Hematopoietic multipotent progenitor cell treated with erythropoietin and hydrocortisone succinate and interleukin-3 and kit ligand, for 8 days (in vitro differentiated cells): ENCODE data around the gene WFDC1.

Experiments
- DNase-seq: peaks from one replicate; pipeline ENCODE4 v3.0.0-alpha.2; 2015

Gene WFDC1

DNA sequence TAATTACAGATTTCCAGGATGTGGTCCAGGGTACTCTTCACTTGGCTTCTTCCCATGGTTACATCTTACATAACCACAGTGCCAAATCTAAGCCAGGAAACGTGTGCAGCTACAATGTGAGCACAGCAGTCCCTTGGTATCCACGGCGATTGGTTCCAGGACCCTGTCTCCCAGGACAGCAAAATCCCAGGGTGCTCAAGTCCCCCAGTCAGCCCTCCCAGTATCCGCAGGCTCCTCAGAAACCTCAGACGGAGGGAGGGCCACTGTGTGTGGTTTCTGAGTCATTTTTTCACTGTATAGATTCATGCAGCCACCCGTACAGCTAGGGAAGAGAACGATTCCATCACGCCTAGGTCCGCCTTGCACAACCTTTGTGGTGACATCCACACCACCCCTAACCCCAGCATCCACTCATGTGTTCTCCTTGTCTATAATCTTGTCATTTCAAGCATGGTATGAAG lies 62.5 kb downstream of the WFDC1 start:
- DNase-seq = no peak

GRCh38 chr16:84358601-84359295 lies 64.1 kb downstream of the WFDC1 start:
- DNase-seq = no peak

DNA sequence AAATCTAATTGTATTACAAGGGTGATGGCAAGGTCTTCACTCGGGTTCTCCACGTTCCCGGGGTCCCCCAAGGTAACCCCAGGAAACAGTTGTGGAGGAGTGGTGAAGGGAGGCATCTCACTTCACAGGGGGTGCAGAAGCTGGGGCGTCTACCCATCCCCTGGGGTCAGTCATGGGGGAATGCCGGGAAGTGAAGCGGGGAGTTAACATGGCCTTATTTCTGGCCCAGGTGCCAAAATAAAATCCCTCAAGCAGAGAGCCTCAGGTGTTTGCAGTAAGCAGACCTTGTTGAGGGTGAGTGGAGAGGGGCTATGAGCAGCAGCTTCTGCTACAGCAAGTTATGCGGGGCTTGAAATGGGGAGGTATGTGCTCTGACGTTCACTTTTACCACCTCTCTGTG lies 64.6 kb downstream of the WFDC1 start:
- DNase-seq = no peak

DNA sequence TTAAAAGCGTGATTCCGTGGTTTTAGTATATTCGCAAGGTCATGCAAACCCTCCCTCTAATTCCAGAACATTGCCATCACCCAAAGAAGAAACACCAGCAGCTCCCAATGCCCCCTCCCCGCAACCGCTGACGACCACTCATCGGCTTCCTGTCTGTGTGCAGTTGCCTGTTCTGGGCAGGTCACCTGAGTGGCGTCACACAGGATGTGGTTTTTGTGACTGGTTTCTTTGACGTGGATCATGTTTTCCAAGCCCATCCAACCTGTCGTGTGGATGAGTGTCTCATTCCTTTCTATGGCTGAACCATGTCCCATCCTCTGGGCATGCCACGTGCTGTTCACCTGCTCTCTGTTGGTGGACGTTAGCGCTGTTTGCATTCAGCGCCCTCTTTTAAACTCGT lies 65.5 kb downstream of the WFDC1 start:
- no peak for DNase-seq

DNA sequence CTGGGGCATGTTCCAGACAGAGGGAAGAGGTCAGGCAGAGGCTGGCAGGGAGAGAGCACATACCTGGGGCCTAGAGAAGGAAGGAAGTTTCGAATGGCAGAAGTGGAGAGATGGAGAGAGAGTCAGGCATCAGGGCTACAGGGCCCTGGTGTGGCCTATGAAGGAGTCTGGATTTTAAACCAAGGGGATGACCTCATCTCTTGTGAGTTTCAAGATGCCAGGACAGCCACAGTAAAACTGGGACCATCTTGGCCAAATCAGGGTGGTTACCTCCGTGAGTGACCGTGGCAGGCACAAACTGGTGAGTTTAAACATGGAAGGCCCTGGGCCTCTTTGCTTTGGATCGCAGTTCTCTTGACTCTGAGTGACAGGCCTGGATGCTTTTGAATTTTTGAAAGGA lies 66.1 kb downstream of the WFDC1 start:
- DNase-seq = no peak

DNA sequence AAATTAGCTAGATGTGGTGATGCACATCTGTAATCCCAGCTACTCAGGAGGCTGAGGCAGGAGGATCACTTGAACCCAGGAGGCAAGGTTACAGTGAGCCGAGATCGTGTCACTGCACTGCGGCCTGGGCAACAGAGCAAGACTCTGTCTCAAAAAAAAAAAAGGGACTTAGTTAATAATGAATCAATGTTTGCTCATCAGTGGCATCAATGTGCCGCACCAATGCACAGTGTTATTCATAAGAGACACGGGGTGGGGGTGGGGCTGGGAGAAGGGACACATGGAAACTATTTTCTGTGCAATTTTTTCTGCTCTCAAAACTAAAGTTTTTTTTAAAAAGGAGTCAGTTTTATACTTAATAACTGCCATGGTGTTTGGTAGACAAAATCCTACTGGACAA lies 66.9 kb downstream of the WFDC1 start:
- no peak for DNase-seq

GRCh38 chr16:84362471-84362941 lies 67.8 kb downstream of the WFDC1 start:
- DNase-seq = no peak

- no peak for DNase-seq
Observed at GRCh38 chr16:84366208-84366607, 71.5 kb downstream of the WFDC1 start.

GRCh38 chr16:84367297-84367680 lies 72.6 kb downstream of the WFDC1 start:
- no peak for DNase-seq

DNA sequence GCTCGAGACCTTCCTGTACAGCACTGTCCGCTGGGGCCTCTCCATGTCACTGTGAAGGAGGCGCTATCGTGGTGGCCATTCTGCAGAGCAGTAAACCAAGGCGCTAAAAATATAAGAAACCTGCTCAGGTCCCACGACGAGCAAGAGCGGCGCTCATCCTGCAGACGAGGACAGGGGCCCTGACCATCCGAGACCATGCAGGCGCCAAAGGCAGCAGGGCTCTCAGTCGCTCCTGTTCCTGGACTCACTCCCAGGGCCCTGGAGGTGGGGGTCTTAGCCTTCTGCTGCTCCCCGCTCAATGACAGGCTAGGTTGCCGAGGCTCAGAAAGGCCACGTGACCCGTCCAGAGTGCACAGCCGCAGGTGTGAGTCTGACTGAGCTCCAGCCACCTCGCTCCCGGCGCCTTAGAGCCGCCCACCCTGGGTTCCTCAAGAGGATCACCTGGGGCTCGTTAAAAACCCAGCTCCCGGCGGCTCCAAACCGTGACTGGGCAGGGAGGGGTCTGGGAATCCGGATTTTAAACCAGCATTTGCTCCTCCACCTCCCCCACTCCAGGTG lies 73.2 kb downstream of the WFDC1 start:
- DNase-seq = no peak

- no peak for DNase-seq
Observed at GRCh38 chr16:84368308-84368996, 73.8 kb downstream of the WFDC1 start, which contains the start of gene ATP2C2. Gene ATP2C2, plus strand, starts transcription at chr16:84368538. Its CDS starts 78 bp downstream, at chr16:84368616.

GRCh38 chr16:84369105-84369504 lies 74.4 kb downstream of the WFDC1 start:
- no peak for DNase-seq

GRCh38 chr16:84369938-84370627 lies 75.4 kb downstream of the WFDC1 start:
- no peak for DNase-seq

DNA sequence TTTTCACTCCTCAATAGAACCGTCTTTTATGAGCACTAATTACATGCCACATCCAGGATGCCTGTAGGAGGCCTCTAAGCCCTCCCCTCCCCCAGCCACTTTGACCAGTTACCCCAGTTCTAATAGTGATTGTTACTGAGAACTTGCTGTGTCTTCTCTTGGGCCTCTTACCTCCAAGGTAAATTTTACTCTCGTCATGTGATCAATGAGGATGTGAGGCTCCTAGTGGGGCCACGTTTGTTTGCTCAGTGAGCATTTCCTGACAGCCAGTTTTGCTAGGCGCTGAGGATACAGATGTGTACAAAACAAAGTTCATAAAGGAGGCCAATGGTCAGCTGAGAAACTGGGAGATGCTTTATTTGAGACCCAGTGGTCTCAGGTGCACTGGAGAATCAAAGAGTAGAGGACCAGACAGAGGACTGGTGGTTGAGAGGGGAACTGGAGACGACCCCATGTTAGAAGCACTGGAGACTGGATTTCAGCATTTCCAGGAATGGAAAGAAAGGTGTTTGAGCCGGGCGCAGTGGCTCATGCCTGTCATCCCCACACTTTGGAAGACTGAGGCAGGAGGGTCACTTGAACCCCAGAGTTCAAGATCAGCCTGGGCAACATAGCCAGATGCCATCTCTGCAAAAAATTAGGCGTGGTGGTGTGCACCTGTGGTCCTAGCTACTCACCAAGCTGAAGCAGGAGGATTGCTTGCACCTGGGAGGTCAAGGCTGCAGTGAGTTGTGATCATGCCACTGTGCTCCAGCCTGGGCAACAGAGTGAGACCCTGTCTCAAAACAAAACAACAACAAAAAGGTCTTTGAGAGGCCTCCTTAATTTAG lies 76.3 kb downstream of the WFDC1 start:
- no peak for DNase-seq

DNA sequence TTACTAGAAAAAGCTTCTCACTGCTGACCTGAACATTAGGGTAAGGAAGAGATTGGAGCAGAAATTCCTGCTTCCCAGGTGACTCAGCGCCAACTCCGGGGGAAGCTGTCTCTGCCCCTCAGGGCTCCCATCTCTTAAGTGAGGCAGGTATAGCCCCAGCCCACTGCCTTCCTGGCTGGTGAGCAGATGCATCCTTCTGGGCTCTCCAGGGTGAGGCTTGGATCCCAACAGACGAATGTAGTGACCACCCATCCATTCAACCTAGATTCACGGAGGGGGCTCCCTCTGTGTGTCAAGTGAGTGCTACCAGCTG lies 76.8 kb downstream of the WFDC1 start:
- DNase-seq = no peak

GRCh38 chr16:84373907-84374489 lies 79.3 kb downstream of the WFDC1 start:
- DNase-seq = no peak

DNA sequence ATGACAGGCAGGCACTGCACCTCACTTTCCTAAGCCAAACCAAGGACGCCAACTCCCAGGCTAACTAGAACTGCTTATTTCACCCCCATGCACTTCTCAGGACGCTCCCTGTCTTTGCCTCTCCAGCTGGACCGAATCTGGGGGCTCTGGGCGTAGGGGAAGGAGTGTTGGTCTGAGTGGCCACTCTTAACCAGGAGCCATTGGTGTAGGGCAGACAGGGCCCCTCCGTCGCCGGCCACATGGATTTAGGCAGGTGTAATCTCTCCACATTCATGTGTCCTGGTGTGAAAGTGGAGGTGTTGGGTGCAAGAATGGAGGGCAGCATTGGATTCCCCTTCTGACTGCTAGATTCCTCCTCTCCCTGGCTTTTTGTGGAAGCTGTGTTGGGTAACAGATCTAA lies 83.4 kb downstream of the WFDC1 start:
- no peak for DNase-seq

GRCh38 chr16:84378567-84378966 lies 83.9 kb downstream of the WFDC1 start:
- no peak for DNase-seq

DNA sequence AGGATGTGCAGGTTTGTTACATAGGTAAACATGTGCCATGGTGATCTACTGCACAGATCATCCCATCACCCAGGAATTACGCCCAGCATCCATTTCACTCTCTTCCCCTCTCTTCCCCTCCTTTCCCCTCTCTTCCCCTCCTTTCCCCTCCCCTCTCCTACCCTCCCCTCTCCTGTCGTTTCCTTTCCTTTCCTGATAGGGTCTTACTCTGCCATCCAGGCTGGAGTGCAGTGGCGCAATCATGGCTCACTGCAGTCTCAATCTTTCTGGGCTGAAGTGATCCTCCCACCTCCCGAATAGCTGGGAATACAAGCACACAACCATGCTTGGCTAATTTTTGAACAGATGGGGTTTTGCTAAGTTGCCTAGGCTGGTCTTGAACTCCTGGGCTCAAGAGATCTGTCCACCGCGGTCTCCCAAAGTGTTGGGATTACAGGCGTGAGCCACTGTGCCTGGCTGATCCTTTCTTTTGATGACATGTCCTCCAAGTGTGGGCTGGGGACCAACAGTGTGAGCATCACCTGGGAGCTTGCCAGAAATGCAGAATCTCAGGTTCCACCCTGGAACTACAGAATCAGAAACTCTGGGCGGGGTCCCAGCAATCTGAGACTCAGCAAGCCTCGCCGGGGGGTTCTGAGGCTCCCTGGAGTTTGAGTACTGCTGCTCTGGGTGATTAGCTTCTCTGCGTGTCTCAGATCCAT lies 84.5 kb downstream of the WFDC1 start:
- DNase-seq = no peak
